ENCODE results near the gene MAML2. TPM values are rescaled to one million over a fixed set of nuclear protein-coding genes. Genes with fewer than 3 reads are reported as not detected.

MAML2 gene
- total RNA-seq, 4 donors from 2014 or later = 20.0 to 33.7 (median 23.2) TPM

DNA sequence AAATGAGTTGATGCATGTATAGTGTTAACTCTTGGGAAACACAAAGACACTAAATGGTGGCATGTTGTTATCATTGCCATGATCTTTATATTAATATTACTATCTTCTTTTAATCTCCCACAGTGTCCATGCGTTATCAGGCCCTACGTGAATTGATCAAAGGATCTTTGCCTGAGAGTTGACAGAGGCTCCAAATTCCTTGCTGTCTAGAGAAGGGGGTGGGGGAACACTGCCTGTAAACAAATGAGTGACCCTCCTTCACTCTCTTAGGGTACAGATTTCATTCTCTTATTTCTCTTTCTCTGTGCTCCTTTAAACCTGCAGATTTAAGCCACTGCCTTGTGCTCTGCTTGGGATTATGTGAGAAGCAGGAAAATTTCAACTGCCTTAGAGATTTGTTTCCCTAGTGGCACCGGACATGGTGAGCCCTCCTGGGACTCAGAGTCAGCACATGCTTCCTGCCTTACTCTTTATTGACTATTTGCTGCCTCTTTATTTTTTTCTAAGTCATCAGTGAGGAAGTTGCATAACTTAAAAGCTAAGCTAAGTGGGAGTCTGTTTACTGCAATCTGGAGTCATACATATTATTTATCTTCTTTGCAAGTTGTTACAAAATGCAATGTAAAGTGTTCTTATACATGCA, 122.9 kb downstream of the MAML2 start:
- DNase-seq (ENCODE audit: extremely low spot score) = no peak
- Histone ChIP-seq H3K9me3 (no peaks in the 10 kb centered on the region), H3K27me3 (no peaks in the 10 kb centered on the region), H3K36me3 (no peaks in the 10 kb centered on the region), H3K4me3 (no peak overlapping the region), H3K4me1 (peaks cover 40 to 58% (median 53%) of the 10 kb centered on the region in 4 donors), H3K27ac (replicated peaks in 1 of 4) (peak overlapping the region in 1 of 4 donors; percentile 12)
- intact Hi-C loops (cut with DNase I) = no loop called here
- TF ChIP-seq POLR2AphosphoS5 (IDR thresholded peaks at IDR 0.05) (no peak), EP300 (IDR thresholded peaks at IDR 0.05) (no peak), POLR2A (IDR thresholded peaks at IDR 0.05; ENCODE audit: low read depth) (no peak)
- TF ChIP-seq, protein P1, sequence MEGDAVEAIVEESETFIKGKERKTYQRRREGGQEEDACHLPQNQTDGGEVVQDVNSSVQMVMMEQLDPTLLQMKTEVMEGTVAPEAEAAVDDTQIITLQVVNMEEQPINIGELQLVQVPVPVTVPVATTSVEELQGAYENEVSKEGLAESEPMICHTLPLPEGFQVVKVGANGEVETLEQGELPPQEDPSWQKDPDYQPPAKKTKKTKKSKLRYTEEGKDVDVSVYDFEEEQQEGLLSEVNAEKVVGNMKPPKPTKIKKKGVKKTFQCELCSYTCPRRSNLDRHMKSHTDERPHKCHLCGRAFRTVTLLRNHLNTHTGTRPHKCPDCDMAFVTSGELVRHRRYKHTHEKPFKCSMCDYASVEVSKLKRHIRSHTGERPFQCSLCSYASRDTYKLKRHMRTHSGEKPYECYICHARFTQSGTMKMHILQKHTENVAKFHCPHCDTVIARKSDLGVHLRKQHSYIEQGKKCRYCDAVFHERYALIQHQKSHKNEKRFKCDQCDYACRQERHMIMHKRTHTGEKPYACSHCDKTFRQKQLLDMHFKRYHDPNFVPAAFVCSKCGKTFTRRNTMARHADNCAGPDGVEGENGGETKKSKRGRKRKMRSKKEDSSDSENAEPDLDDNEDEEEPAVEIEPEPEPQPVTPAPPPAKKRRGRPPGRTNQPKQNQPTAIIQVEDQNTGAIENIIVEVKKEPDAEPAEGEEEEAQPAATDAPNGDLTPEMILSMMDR (IDR thresholded peaks at IDR 0.05) = no peak
- 53% methylated on average over 3 of the region's 3 CpGs for WGBS

DNA sequence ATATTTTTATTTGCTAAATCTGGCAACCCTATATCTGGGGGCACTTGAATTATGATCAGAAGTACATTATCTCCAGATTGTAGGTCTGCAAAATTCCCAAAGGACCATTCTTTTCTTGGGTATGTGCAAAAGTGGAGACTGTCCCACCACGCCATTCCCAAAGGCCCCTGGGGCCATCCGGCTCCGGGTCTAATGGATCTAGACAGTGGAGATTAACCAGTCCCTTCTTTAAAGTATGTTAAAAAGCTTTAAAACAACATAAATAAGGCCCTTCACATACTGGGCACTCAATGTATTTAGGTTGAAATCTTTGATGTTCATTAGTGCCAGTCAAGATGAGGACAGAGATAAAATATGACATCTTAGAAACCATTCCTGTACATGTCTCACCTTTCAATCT, 124.1 kb downstream of the MAML2 start:
- no peak for DNase-seq (ENCODE audit: extremely low spot score)
- intact Hi-C loops (cut with DNase I) = no loop called here
- no peaks in the 10 kb centered on the region for H3K9me3 ChIP-seq
- no peak overlapping the region for H3K4me3 ChIP-seq
- TF ChIP-seq, protein P1 (IDR thresholded peaks at IDR 0.05) = no peak
- TF ChIP-seq POLR2A (IDR thresholded peaks at IDR 0.05; ENCODE audit: low read depth) = no peak
- no peak for TF ChIP-seq EP300 (IDR thresholded peaks at IDR 0.05)
- TF ChIP-seq POLR2AphosphoS5 (IDR thresholded peaks at IDR 0.05) = no peak
- peaks cover 49 to 65% (median 63%) of the 10 kb centered on the region in 4 donors for H3K4me1 ChIP-seq
- H3K36me3 ChIP-seq = no peaks in the 10 kb centered on the region
- 78% methylated on average over 3 of the region's 3 CpGs for WGBS
- no peaks in the 10 kb centered on the region for H3K27me3 ChIP-seq
- peak overlapping the region in 1 of 4 donors; percentile 1 for H3K27ac ChIP-seq (replicated peaks in 1 of 4)

DNA sequence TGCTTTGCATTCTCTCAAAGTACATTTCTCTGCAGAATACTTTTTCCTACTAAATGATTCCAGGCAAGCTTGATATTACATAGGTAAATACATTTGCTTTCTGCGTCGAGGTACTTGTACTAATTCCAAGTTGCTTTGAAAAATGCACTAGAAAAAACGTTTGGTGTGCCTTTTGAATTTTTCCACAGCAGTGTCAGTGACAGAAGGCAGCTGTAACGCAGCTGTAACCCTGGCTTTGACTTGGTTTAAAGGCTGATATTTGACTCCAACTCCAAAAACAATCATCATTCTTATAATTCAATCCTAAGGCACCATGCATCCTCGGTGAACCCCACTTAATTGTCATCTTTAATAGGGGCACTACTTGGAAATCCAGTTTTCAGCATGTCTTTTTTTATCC, 125.0 kb downstream of the MAML2 start:
- intact Hi-C loops (cut with DNase I) = no loop called here

DNA sequence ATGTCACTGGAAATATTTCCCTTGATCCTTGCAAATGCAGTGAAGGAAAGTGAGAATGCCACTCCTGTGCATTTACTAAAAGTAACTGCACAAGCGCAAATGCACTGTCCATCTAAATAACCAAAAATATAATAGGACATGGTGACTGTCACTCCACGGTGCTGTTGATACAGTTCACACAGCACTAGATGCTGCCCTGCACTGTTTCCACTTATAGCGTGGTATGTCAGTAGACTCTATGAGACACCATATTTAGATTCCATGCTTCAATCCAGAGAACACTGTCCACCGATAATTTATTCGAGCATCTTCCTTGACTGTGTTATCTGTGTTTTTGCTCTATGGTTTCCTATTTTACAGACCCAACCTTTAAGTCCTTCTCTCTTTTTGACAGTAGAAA, 125.8 kb downstream of the MAML2 start:
- H3K4me3 ChIP-seq = no peak overlapping the region
- peaks cover 59 to 81% (median 77%) of the 10 kb centered on the region in 4 donors for H3K4me1 ChIP-seq
- H3K27me3 ChIP-seq = no peaks in the 10 kb centered on the region
- no peak overlapping the region for H3K27ac ChIP-seq (replicated peaks in 1 of 4)
- no peaks in the 10 kb centered on the region for H3K9me3 ChIP-seq
- DNase-seq (ENCODE audit: extremely low spot score) = no peak
- 87% methylated on average over 5 of the region's 5 CpGs for WGBS
- TF ChIP-seq POLR2AphosphoS5 (IDR thresholded peaks at IDR 0.05) (no peak), EP300 (IDR thresholded peaks at IDR 0.05) (no peak), POLR2A (IDR thresholded peaks at IDR 0.05; ENCODE audit: low read depth) (no peak)
- TF ChIP-seq, protein P1 (IDR thresholded peaks at IDR 0.05) = no peak
- intact Hi-C loops (cut with DNase I) = no loop called here
- no peaks in the 10 kb centered on the region for H3K36me3 ChIP-seq

More for the DNA sequence above, 125.0 kb downstream of the MAML2 start:
- peak in 1 of 2 donors; percentile 47 for TF ChIP-seq POLR2AphosphoS5 (IDR thresholded peaks at IDR 0.05)
- TF ChIP-seq EP300 (IDR thresholded peaks at IDR 0.05) = no peak
- TF ChIP-seq, protein P1 (IDR thresholded peaks at IDR 0.05) = no peak
- no peak for TF ChIP-seq POLR2A (IDR thresholded peaks at IDR 0.05; ENCODE audit: low read depth)
- Histone ChIP-seq H3K4me1 (peaks cover 52 to 74% (median 70%) of the 10 kb centered on the region in 4 donors), H3K27me3 (no peaks in the 10 kb centered on the region), H3K27ac (replicated peaks in 1 of 4) (no peak overlapping the region), H3K36me3 (no peaks in the 10 kb centered on the region), H3K4me3 (no peak overlapping the region), H3K9me3 (no peaks in the 10 kb centered on the region)
- 39% methylated on average over 5 of the region's 5 CpGs for WGBS
- DNase-seq (ENCODE audit: extremely low spot score) = no peak

DNA sequence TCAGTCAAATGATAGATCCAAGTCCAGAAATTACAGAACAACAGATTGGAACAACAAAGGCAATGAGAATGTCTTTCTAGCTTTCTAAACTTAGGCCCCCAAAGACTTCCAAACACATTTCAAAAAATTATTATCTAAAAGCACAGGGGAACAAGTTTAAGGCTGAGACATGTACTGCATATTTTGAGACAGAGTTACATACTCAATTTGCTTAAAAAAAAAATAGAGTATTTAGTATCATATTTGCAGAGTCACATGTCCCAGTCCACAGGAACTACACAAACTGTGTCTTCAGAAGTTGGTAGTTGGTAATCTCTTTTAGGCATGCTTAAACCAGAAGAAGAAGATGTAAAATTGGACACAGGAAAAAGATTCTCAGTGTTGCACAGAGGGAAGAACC, 127.2 kb downstream of the MAML2 start:
- peaks cover 50 to 72% (median 68%) of the 10 kb centered on the region in 4 donors for H3K4me1 ChIP-seq
- intact Hi-C loops (cut with DNase I) = no loop called here

More for the DNA sequence above, 127.2 kb downstream of the MAML2 start:
- peak overlapping the region; percentile 68 to 74 (median 69) for H3K27ac ChIP-seq (replicated peaks in 1 of 4)
- no peak overlapping the region for H3K4me3 ChIP-seq
- H3K9me3 ChIP-seq = no peaks in the 10 kb centered on the region
- no peak for DNase-seq (ENCODE audit: extremely low spot score)
- H3K27me3 ChIP-seq = no peaks in the 10 kb centered on the region
- H3K36me3 ChIP-seq = no peaks in the 10 kb centered on the region
- TF ChIP-seq, protein P1 (IDR thresholded peaks at IDR 0.05) = no peak
- TF ChIP-seq POLR2AphosphoS5 (IDR thresholded peaks at IDR 0.05) (no peak), EP300 (IDR thresholded peaks at IDR 0.05) (no peak), POLR2A (IDR thresholded peaks at IDR 0.05; ENCODE audit: low read depth) (no peak)

Data from esophagus muscularis mucosa (tissue), 4 donors.